GM19023 (cell line): ENCODE results near the gene LRIF1.
"Not testable (repeated sequence)": the region's sequence is repeated elsewhere in the genome, so short reads cannot be mapped to it uniquely, and the experiment has no call there.

Experiments used
- ATAC-seq: cut with Tn5 transposase; IDR thresholded peaks from one replicate; pipeline ENCODE4 v1.9.1; 2021; ENCODE audit warnings: mild to moderate bottlenecking, moderate library complexity; ENCODE audit not compliant: unreplicated experiment

Gene LRIF1

GRCh38 chr1:110951161-110951560 lies 12.6 kb downstream of the LRIF1 start:
- no peak for ATAC-seq

- no peak for ATAC-seq
These were observed 15.5 kb downstream of the LRIF1 start for GRCh38 chr1:110948038-110948810.

GRCh38 chr1:110945626-110946025 lies 18.1 kb downstream of the LRIF1 start:
- ATAC-seq: no peak

- no peak for ATAC-seq
These were observed 18.9 kb downstream of the LRIF1 start for GRCh38 chr1:110944806-110945205.

GRCh38 chr1:110936567-110936966 lies 27.2 kb downstream of the LRIF1 start:
- ATAC-seq: no peak

GRCh38 chr1:110931097-110931496 lies 32.6 kb downstream of the LRIF1 start:
- ATAC-seq: not testable (repeated sequence)

GRCh38 chr1:110928904-110929303 lies 34.8 kb downstream of the LRIF1 start:
- ATAC-seq: no peak

GRCh38 chr1:110928191-110928590 lies 35.5 kb downstream of the LRIF1 start:
- no peak for ATAC-seq

GRCh38 chr1:110927484-110928075 lies 36.1 kb downstream of the LRIF1 start:
- ATAC-seq: no peak

GRCh38 chr1:110921953-110922352 lies 41.8 kb downstream of the LRIF1 start:
- no peak for ATAC-seq

- ATAC-seq: no peak
These were observed 45.7 kb downstream of the LRIF1 start for GRCh38 chr1:110918016-110918415.

- no peak for ATAC-seq
These were observed 46.9 kb downstream of the LRIF1 start for GRCh38 chr1:110916669-110917306.

- no peak for ATAC-seq
These were observed 47.5 kb downstream of the LRIF1 start for GRCh38 chr1:110916274-110916668.

- no peak for ATAC-seq
These were observed 47.9 kb downstream of the LRIF1 start for GRCh38 chr1:110915804-110916203.

- no peak for ATAC-seq
These were observed 49.0 kb downstream of the LRIF1 start for GRCh38 chr1:110914676-110915075.

GRCh38 chr1:110912784-110913183 lies 50.9 kb downstream of the LRIF1 start:
- no peak for ATAC-seq

- no peak for ATAC-seq
These were observed 59.7 kb downstream of the LRIF1 start for GRCh38 chr1:110903853-110904500.

- ATAC-seq: no peak
These were observed 60.8 kb downstream of the LRIF1 start for GRCh38 chr1:110902820-110903463.

GRCh38 chr1:110899458-110899843 lies 64.3 kb downstream of the LRIF1 start:
- no peak for ATAC-seq

GRCh38 chr1:110898734-110899457 lies 64.8 kb downstream of the LRIF1 start:
- ATAC-seq: no peak
